ENCODE measurements around the gene PLEKHF1. TPM values are rescaled to one million over a fixed set of nuclear protein-coding genes. Genes with fewer than 3 reads are reported as not detected.

PLEKHF1 gene
- total RNA-seq = 25.6 and 39.7 TPM in 2 replicates

GRCh38 chr19:29665215-29665825 lies at the start of gene PLEKHF1:
Gene PLEKHF1 (plus strand): TSS chr19:29665461. CDS start chr19:29673840, 8,379 bp downstream.

GRCh38 chr19:29714953-29715700 lies 49.9 kb downstream of the PLEKHF1 start, which contains the start of gene C19orf12:
Gene C19orf12 (minus strand): TSS chr19:29715261. CDS start chr19:29708413, 6,848 bp downstream.

Other genes starting within 250 kb of the PLEKHF1 start
- gene VSTM2B, start 139.5 kb upstream of the PLEKHF1 start, total RNA-seq = not detected in 2 replicates
- 75.5 and 89.7 TPM in 2 replicates for gene POP4, start 59.2 kb upstream of the PLEKHF1 start, total RNA-seq
- 19.1 and 20.3 TPM in 2 replicates for gene C19orf12, start 49.8 kb downstream of the PLEKHF1 start, total RNA-seq
- gene CCNE1, start 146.5 kb downstream of the PLEKHF1 start, total RNA-seq = 4.8 and 4.9 TPM in 2 replicates